ENCODE measurements around the gene ENTHD1. TPM values are rescaled to one million over a fixed set of nuclear protein-coding genes. Genes with fewer than 3 reads are reported as not detected.
A peak's percentile ranks its signal among the peaks of the same experiment; 100 is the strongest.
"Not testable (repeated sequence)": the region's sequence is repeated elsewhere in the genome, so short reads cannot be mapped to it uniquely, and the experiment has no call there.

Gene ENTHD1
- total RNA-seq, 1 donor from 2014 or later, result not detected

GRCh38 chr22:39856588-39856987, 37.0 kb downstream of the ENTHD1 start:
- DNase-seq (ENCODE audit: extremely low read depth, low read depth, low spot score), result no peak

- DNase-seq (ENCODE audit: extremely low read depth, low read depth, low spot score), result no peak
Observed at GRCh38 chr22:39852799-39853198, 40.8 kb downstream of the ENTHD1 start.

GRCh38 chr22:39851606-39852315, 41.8 kb downstream of the ENTHD1 start:
- no peak for DNase-seq (ENCODE audit: extremely low read depth, low read depth, low spot score)

- DNase-seq (ENCODE audit: extremely low read depth, low read depth, low spot score), result no peak
Observed at GRCh38 chr22:39847477-39847876, 46.1 kb downstream of the ENTHD1 start.

- not testable (repeated sequence) for DNase-seq (ENCODE audit: extremely low read depth, low read depth, low spot score)
Observed at GRCh38 chr22:39846539-39846938, 47.0 kb downstream of the ENTHD1 start.

- no peak for DNase-seq (ENCODE audit: extremely low read depth, low read depth, low spot score)
Observed at GRCh38 chr22:39845529-39845928, 48.0 kb downstream of the ENTHD1 start.

- DNase-seq (ENCODE audit: extremely low read depth, low read depth, low spot score), result no peak
Observed at GRCh38 chr22:39839917-39840510, 53.5 kb downstream of the ENTHD1 start.

GRCh38 chr22:39839204-39839603, 54.4 kb downstream of the ENTHD1 start:
- no peak for DNase-seq (ENCODE audit: extremely low read depth, low read depth, low spot score)

- DNase-seq (ENCODE audit: extremely low read depth, low read depth, low spot score), result no peak
Observed at GRCh38 chr22:39833610-39834009, 60.0 kb downstream of the ENTHD1 start.

GRCh38 chr22:39833093-39833492, 60.5 kb downstream of the ENTHD1 start:
- DNase-seq (ENCODE audit: extremely low read depth, low read depth, low spot score), result no peak

- DNase-seq (ENCODE audit: extremely low read depth, low read depth, low spot score), result no peak
Observed at GRCh38 chr22:39832627-39833074, 60.9 kb downstream of the ENTHD1 start.

- DNase-seq (ENCODE audit: extremely low read depth, low read depth, low spot score), result no peak
Observed at GRCh38 chr22:39825661-39826102, 67.9 kb downstream of the ENTHD1 start.

- no peak for DNase-seq (ENCODE audit: extremely low read depth, low read depth, low spot score)
Observed at GRCh38 chr22:39821008-39821407, 72.6 kb downstream of the ENTHD1 start.

GRCh38 chr22:39820256-39820655, 73.3 kb downstream of the ENTHD1 start:
- DNase-seq (ENCODE audit: extremely low read depth, low read depth, low spot score), result peak; percentile 23

GRCh38 chr22:39819429-39819828, 74.1 kb downstream of the ENTHD1 start:
- DNase-seq (ENCODE audit: extremely low read depth, low read depth, low spot score), result no peak

- no peak for DNase-seq (ENCODE audit: extremely low read depth, low read depth, low spot score)
Observed at GRCh38 chr22:39818094-39818493, 75.5 kb downstream of the ENTHD1 start.

GRCh38 chr22:39815932-39816331, 77.6 kb downstream of the ENTHD1 start:
- no peak for DNase-seq (ENCODE audit: extremely low read depth, low read depth, low spot score)

GRCh38 chr22:39814899-39815298, 78.7 kb downstream of the ENTHD1 start:
- no peak for DNase-seq (ENCODE audit: extremely low read depth, low read depth, low spot score)

GRCh38 chr22:39809772-39810557, 83.6 kb downstream of the ENTHD1 start:
- DNase-seq (ENCODE audit: extremely low read depth, low read depth, low spot score), result no peak

GRCh38 chr22:39808081-39808480, 85.5 kb downstream of the ENTHD1 start:
- peak; percentile 9 for DNase-seq (ENCODE audit: extremely low read depth, low read depth, low spot score)

GRCh38 chr22:39806109-39806508, 87.5 kb downstream of the ENTHD1 start:
- DNase-seq (ENCODE audit: extremely low read depth, low read depth, low spot score), result no peak

- no peak for DNase-seq (ENCODE audit: extremely low read depth, low read depth, low spot score)
Observed at GRCh38 chr22:39805117-39805516, 88.4 kb downstream of the ENTHD1 start.
